Panc1 (cell line): ENCODE data around the gene BCO2. TPM values are rescaled to one million over a fixed set of nuclear protein-coding genes. Genes with fewer than 3 reads are reported as not detected.

Experiments used
- ATAC-seq: fragments of 200-7000 bp; cut with Tn5 transposase; 2 replicates; pipeline ENCODE4 v1.9.1; 2020; ENCODE audit warnings: mild to moderate bottlenecking, moderate library complexity
- BruUV-seq: library from RNA; stranded (reverse); fragments of 400-500 nt; replicated peaks from 2 replicates; lab custom pipeline; 2021; lab: Mats Ljungman, UMichigan
- CTCF ChIA-PET: fragments of 300-600 bp; sonication (Branson Sonifier 250); formaldehyde crosslinking; loops from one replicate; lab custom pipeline; 2022; ENCODE audit warnings: antibody characterized with exemption; lab: Charles Lee
- POLR2A ChIA-PET: fragments of 300-600 bp; sonication (Branson Sonifier 250); formaldehyde crosslinking; loops from one replicate; lab custom pipeline; 2022; ENCODE audit warnings: antibody characterized with exemption; lab: Charles Lee
- DNase-seq: peaks from one replicate; pipeline ENCODE4 v3.0.0-alpha.2; 2010; ENCODE audit warnings: low read depth, low spot score
- H3K27ac ChIP-seq: 2 replicates; pipeline ENCODE4 v1.5.1; 2011; ENCODE audit warnings: mild to moderate bottlenecking, low read length, inconsistent platforms
- H3K27me3 ChIP-seq: fragments of 200-500 bp; sonication (Bioruptor generic); 2 replicates; pipeline ENCODE4 v1.6.0; 2014; ENCODE audit warnings: low read length, inconsistent platforms; ENCODE audit not compliant: control insufficient read depth, insufficient read depth
- H3K36me3 ChIP-seq: fragments of 200-500 bp; sonication (Bioruptor generic); 2 replicates; pipeline ENCODE4 v1.5.1; 2014; ENCODE audit warnings: inconsistent platforms, mild to moderate bottlenecking, low read length, moderate library complexity; ENCODE audit not compliant: control insufficient read depth, insufficient read depth
- H3K4me1 ChIP-seq: 2 replicates; pipeline ENCODE4 v1.5.1; 2011; ENCODE audit warnings: inconsistent platforms, mild to moderate bottlenecking, low read length, moderate library complexity; ENCODE audit not compliant: control insufficient read depth, insufficient read depth
- H3K4me3 ChIP-seq, 2 experiments: 2 replicates each; pipeline ENCODE4 v1.5.1; 2011 to 2012; ENCODE audit warnings: low read depth in 2 of 2, low read length in 2 of 2, mild to moderate bottlenecking in 2 of 2, inconsistent platforms in 1 of 2, moderate library complexity in 1 of 2
- H3K9me3 ChIP-seq: fragments of 200-500 bp; sonication (Bioruptor generic); 2 replicates; pipeline ENCODE4 v1.5.1; 2014; ENCODE audit warnings: low read depth, mild to moderate bottlenecking, inconsistent platforms, low read length, moderate library complexity; ENCODE audit not compliant: control insufficient read depth, insufficient read depth
- POLR2AphosphoS5 ChIP-seq: IDR thresholded peaks from 2 replicates; pipeline ENCODE4 v1.6.1; 2012; ENCODE audit warnings: mild to moderate bottlenecking, low read depth, low read length, moderate library complexity
- SIN3A ChIP-seq: IDR thresholded peaks from 2 replicates; pipeline ENCODE4 v1.6.1; 2012; ENCODE audit warnings: low read depth, mild to moderate bottlenecking, low read length, moderate library complexity, borderline replicate concordance; ENCODE audit not compliant: insufficient read depth
- TCF7L2 ChIP-seq: IDR thresholded peaks from 2 replicates; pipeline ENCODE4 v1.6.1; 2011; ENCODE audit warnings: mild to moderate bottlenecking, low read depth, low read length, inconsistent platforms
- in situ Hi-C: cut with HindIII; loops from 2 replicates; pipeline ENCODE4 v1.10.0; 2016; ENCODE audit warnings: low sequenced_read_pairs, low pct_unique_long_range_greater_than_20kb
- intact Hi-C: fragments of 100-400 bp; cut with micrococcal nuclease; formaldehyde crosslinking; loops from one replicate; pipeline ENCODE4 v1.10.0; 2022; ENCODE audit not compliant: unreplicated experiment
- total RNA-seq: library from RNA; stranded (reverse); gene quantifications from one replicate; pipeline ENCODE4 v1.2.1, GENCODE V29; 2021; ENCODE audit not compliant: unreplicated experiment
- TF ChIP-seq, protein P1 (sequence below), 2 experiments: IDR thresholded peaks; 2 replicates each; pipeline ENCODE4 v1.6.1; 2011 to 2012; ENCODE audit warnings: low read depth in 2 of 2, control low read depth in 1 of 2, low read length in 1 of 2, mild to moderate bottlenecking in 1 of 2, moderate library complexity in 1 of 2; ENCODE audit not compliant: insufficient read depth in 1 of 2
- TF ChIP-seq, protein P2 (sequence below): fragments of 450-650 bp; IDR thresholded peaks from 2 replicates; pipeline ENCODE4 v1.5.1; 2017; ENCODE audit warnings: mild to moderate bottlenecking

Gene BCO2
- total RNA-seq, 1 experiment from 2014 or later = 2.5 TPM

- no peaks in the 10 kb centered on the region for H3K9me3 ChIP-seq
- ATAC-seq = no peak
- POLR2A ChIA-PET = interaction anchor here (0.6 kb wide), 1 partner anchor 10 kb away, joined by 3 read pairs; no protein-coding TSS in a partner anchor
- no peaks in the 10 kb centered on the region for H3K4me1 ChIP-seq
- BruUV-seq = no TSS peak
- no peak overlapping the region for H3K27ac ChIP-seq
- H3K4me3 ChIP-seq = no peak overlapping the region
- intact Hi-C loops = no loop called here
- CTCF ChIA-PET = no interaction called here
- no peak for TF ChIP-seq TCF7L2
- TF ChIP-seq, protein P1, sequence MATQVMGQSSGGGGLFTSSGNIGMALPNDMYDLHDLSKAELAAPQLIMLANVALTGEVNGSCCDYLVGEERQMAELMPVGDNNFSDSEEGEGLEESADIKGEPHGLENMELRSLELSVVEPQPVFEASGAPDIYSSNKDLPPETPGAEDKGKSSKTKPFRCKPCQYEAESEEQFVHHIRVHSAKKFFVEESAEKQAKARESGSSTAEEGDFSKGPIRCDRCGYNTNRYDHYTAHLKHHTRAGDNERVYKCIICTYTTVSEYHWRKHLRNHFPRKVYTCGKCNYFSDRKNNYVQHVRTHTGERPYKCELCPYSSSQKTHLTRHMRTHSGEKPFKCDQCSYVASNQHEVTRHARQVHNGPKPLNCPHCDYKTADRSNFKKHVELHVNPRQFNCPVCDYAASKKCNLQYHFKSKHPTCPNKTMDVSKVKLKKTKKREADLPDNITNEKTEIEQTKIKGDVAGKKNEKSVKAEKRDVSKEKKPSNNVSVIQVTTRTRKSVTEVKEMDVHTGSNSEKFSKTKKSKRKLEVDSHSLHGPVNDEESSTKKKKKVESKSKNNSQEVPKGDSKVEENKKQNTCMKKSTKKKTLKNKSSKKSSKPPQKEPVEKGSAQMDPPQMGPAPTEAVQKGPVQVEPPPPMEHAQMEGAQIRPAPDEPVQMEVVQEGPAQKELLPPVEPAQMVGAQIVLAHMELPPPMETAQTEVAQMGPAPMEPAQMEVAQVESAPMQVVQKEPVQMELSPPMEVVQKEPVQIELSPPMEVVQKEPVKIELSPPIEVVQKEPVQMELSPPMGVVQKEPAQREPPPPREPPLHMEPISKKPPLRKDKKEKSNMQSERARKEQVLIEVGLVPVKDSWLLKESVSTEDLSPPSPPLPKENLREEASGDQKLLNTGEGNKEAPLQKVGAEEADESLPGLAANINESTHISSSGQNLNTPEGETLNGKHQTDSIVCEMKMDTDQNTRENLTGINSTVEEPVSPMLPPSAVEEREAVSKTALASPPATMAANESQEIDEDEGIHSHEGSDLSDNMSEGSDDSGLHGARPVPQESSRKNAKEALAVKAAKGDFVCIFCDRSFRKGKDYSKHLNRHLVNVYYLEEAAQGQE (IDR thresholded peaks at IDR 0.05; ENCODE audit: insufficient read depth in 1 of 2, low read depth in 2 of 2, low read length in 1 of 2) = no peak
- TF ChIP-seq, protein P2, sequence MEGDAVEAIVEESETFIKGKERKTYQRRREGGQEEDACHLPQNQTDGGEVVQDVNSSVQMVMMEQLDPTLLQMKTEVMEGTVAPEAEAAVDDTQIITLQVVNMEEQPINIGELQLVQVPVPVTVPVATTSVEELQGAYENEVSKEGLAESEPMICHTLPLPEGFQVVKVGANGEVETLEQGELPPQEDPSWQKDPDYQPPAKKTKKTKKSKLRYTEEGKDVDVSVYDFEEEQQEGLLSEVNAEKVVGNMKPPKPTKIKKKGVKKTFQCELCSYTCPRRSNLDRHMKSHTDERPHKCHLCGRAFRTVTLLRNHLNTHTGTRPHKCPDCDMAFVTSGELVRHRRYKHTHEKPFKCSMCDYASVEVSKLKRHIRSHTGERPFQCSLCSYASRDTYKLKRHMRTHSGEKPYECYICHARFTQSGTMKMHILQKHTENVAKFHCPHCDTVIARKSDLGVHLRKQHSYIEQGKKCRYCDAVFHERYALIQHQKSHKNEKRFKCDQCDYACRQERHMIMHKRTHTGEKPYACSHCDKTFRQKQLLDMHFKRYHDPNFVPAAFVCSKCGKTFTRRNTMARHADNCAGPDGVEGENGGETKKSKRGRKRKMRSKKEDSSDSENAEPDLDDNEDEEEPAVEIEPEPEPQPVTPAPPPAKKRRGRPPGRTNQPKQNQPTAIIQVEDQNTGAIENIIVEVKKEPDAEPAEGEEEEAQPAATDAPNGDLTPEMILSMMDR = no peak
- no peak for TF ChIP-seq POLR2AphosphoS5
- TF ChIP-seq SIN3A = no peak
- no peak for DNase-seq
- in situ Hi-C loops = no loop called here
- no peaks in the 10 kb centered on the region for H3K27me3 ChIP-seq
- no peaks in the 10 kb centered on the region for H3K36me3 ChIP-seq
These were observed 90.5 kb downstream of the BCO2 start for GRCh38 chr11:112265659-112266409.

GRCh38 chr11:112266410-112266778 is 91.1 kb downstream of the BCO2 start:
- Histone ChIP-seq H3K9me3 (no peaks in the 10 kb centered on the region), H3K27ac (no peak overlapping the region), H3K36me3 (no peaks in the 10 kb centered on the region), H3K27me3 (no peaks in the 10 kb centered on the region), H3K4me3 (no peak overlapping the region), H3K4me1 (no peaks in the 10 kb centered on the region)
- CTCF ChIA-PET = interaction anchor here (0.6 kb wide), 1 partner anchor 10 kb away, joined by 3 read pairs; no protein-coding TSS in a partner anchor
- TF ChIP-seq, protein P2 = no peak
- TF ChIP-seq, protein P1 (IDR thresholded peaks at IDR 0.05; ENCODE audit: insufficient read depth in 1 of 2, low read depth in 2 of 2, low read length in 1 of 2) = no peak
- TF ChIP-seq SIN3A (no peak), POLR2AphosphoS5 (no peak), TCF7L2 (no peak)
- ATAC-seq (no peak), DNase-seq (no peak)
- in situ Hi-C loops = no loop called here
- POLR2A ChIA-PET = no interaction called here
- intact Hi-C loops = no loop called here
- BruUV-seq = no TSS peak
